ENCODE measurements around the gene DNAL1. TPM values are rescaled to one million over a fixed set of nuclear protein-coding genes. Genes with fewer than 3 reads are reported as not detected.

DNAL1 gene
- total and polyA plus RNA-seq, 2 of the 13 experiments (the other 11 are each of a cell fraction or from before 2014, with no cell fraction given) = 1.4 to 13.3 TPM

- TF ChIP-seq THRA (CRISPR knock-in tag; IDR thresholded peaks at IDR 0.05; ENCODE audit: borderline replicate concordance) (0 out of 2 replicates have a peak, but pooled peaks have one; percentile 13), NR2F6 (IDR thresholded peaks at IDR 0.05) (no peak), NR2F6 (CRISPR knock-in tag; IDR thresholded peaks at IDR 0.05) (peak; percentile 48; the same call in 1 of the 2 replicates), ZNF556 (CRISPR knock-in tag; IDR thresholded peaks at IDR 0.05; ENCODE audit: borderline replicate concordance) (no peak), RARA (CRISPR knock-in tag; IDR thresholded peaks at IDR 0.05) (peak; percentile 36; the same call in 1 of the 2 replicates), SAP130 (CRISPR knock-in tag; IDR thresholded peaks at IDR 0.05; ENCODE audit: low read depth) (peak; percentile 84), FOXP4 (CRISPR knock-in tag; IDR thresholded peaks at IDR 0.05) (peak; percentile 60; the same call in 1 of the 2 replicates), ZNF264 (CRISPR knock-in tag; IDR thresholded peaks at IDR 0.05) (no peak), GTF2F1 (IDR thresholded peaks at IDR 0.05; ENCODE audit: low read length) (no peak), PRMT3 (CRISPR knock-in tag; IDR thresholded peaks at IDR 0.05; ENCODE audit: borderline replicate concordance, low read depth) (no peak), HOXA7 (CRISPR knock-in tag; IDR thresholded peaks at IDR 0.05) (no peak), ERF (CRISPR knock-in tag; IDR thresholded peaks at IDR 0.05) (peak; percentile 52; the same call in 1 of the 2 replicates), ZNF614 (CRISPR knock-in tag; IDR thresholded peaks at IDR 0.05; ENCODE audit: borderline replicate concordance) (peak; percentile 77; the same call in 1 of the 2 replicates), ZNF652 (CRISPR knock-in tag; IDR thresholded peaks at IDR 0.05; ENCODE audit: borderline replicate concordance, low read depth) (0 out of 2 replicates have a peak, but pooled peaks have one; percentile 25), ZNF318 (CRISPR knock-in tag; IDR thresholded peaks at IDR 0.05) (no peak), MAFF (IDR thresholded peaks at IDR 0.05; ENCODE audit: low read depth, low read length) (no peak), ZKSCAN5 (CRISPR knock-in tag; IDR thresholded peaks at IDR 0.05) (no peak), ZNF205 (CRISPR knock-in tag; IDR thresholded peaks at IDR 0.05) (no peak), RBAK (CRISPR knock-in tag; IDR thresholded peaks at IDR 0.05) (no peak), TRIM24 (CRISPR knock-in tag; IDR thresholded peaks at IDR 0.05) (no peak), ATF5 (CRISPR knock-in tag; IDR thresholded peaks at IDR 0.05; ENCODE audit: low read depth) (no peak)
Measured at GRCh38 chr14:73610687-73611086, 34.1 kb upstream of the DNAL1 start (continued).

Measured in HepG2 (cell line).